ENCODE data around the gene MEGF10. TPM values are rescaled to one million over a fixed set of nuclear protein-coding genes. Genes with fewer than 3 reads are reported as not detected.

Gene MEGF10
- polyA plus RNA-seq, 1 donor = 43.1 TPM

DNA sequence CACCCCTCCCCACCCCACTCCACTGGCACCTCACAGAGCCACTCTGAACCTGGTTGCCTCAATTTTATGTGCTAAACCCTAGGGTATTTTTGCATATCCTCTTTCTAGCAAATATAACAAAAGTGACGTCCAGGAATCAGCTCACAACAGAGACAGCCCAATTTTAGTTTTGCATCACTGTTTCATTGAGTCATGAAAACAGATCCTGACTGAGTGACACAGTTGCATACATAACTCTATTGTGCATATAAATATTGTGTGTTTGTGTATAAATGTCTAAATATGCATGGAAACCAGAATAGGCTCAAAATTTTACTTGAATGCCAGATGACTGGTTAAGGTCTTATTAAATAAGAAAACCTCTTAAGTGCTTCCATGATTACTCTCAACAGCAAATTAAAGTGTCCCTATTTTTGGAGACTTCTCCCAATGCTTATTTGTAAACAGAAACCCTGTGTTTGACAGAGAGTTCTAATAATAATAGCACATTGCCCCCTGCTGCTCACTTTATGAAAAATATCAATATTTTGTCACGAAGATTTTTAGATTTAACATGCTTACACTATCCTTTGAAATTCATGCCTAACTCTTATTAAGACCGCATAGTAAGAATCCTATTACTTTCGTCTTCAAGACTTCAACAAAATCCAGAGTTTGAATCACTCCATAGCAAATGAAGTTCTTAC is 151.3 kb downstream of the MEGF10 start:
- DNase-seq = no peak

DNA sequence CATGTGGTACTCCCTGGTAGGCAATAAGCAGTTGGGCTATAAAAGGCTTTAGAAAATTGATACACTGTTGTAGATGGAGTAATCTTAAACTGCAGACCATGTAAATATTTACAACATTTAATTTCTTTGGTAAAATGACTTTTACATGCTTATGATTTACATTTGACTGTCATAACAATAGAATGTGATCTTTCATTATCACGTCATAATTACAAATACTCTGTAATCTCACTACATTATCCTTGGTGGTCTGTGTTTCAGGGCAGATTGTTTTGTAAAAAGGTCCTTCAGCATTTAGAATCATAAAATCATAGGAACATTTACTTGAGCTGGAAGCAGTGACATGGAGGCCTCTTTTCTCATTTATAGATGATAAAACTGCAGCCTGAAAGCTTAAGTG is 153.6 kb downstream of the MEGF10 start:
- no peak for DNase-seq

DNA sequence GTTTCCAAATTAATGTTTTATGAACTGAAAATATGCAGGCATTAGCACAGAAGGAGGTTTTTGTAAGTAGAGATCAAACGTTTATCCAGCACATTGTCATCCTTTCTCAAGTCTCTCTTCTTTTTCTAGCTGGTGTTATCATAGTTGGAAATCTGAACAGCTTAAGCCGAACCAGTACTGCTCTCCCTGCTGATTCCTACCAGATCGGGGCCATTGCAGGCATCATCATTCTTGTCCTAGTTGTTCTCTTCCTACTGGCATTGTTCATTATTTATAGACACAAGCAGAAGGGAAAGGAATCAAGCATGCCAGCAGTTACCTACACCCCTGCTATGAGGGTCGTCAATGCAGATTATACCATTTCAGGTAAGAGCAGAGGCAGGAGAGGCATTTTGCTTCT is 154.7 kb downstream of the MEGF10 start:
- DNase-seq = no peak

DNA sequence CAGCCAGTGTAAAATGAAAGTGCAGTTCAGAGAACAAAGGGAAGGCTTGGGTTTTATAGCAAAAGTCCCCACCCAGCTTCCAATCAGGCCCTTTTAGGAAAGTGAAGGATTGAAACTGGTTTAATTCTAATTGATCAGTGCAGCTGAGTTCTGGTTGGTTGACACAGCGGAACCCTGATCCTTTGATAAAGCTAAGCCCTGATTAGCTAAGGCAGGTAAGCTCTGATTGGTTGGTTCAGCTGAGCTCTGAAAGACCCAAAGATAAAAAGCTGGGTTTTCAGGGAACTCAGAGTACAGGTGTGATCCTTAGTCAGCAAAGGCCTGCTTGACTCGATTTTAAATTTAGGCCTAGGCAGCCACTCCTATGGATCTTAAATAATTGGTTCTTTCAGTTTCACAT is 156.0 kb downstream of the MEGF10 start:
- no peak for DNase-seq

DNA sequence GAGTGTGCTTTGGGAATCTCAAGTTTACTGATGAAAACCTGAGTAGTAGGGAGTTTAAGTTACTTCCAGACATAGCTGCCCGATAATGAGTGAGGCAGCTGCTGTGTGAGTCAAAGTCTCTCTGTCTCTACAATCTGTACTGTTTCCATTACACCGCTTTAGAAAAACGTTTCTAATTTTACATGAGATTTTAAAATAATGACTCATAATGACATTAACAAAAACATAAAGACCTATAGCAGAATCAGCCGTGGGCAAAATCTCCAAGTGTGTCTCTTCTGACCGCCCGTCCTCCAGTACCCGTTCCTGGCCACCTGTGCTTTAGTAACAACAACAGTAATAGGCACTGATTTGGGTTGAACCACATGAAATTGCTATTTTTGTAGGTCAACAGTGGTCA is 157.2 kb downstream of the MEGF10 start:
- no peak for DNase-seq

DNA sequence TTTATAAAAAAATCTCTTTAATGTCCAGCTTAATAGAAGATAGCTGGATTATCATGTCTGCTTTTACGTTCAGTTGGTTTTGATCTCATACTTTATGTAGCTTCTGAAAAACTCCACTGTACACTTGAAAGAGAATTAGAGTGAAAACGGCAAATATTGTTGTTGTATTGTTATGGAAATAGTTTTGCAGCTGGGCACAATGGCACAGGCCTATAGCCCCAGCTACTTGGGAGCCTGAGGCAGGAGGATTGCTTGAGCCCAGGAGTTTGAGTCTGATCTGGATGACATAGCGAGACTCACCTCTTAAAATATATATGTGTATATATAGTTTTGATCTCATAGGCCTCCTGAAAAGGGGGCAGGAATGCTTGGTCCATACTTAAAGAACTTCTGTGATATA is 159.4 kb downstream of the MEGF10 start:
- DNase-seq = no peak

DNA sequence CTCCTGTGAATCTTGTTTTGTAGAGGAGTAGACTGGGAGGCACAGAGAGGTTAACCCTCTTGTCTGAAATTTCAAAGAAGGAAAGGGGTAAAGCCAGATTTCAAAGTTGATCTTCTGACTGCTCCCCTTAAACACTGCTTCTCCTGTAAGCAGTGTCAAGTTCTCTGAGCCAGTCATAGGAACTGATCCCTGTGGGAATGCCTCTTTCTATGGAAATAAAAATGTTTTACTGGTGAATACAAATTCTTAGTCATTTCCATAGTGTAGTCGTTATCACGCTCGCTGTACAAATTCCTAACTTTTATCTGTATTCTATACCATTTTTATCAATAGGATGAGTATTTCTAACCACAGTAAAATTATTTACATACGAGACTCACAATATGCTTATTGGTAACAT is 160.5 kb downstream of the MEGF10 start:
- no peak for DNase-seq

DNA sequence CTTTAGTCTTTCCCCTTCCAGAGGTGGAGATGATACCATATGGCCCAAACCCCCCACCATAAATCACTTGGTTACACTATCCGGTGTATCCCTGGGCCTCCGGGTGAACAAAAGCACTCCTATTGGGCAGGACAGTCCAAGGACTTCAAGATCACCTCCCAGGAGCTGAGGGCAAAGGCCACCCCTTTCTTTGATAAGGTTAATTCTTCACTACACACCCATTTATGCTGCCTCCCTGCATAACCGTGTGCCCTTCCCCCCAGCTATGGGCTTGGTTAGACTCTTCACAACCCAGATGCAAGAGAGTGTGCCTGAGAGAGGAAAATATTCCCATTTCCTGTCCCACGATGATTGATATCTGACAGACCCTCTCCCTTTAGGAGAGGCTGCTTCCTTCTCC is 162.0 kb downstream of the MEGF10 start:
- no peak for DNase-seq

DNA sequence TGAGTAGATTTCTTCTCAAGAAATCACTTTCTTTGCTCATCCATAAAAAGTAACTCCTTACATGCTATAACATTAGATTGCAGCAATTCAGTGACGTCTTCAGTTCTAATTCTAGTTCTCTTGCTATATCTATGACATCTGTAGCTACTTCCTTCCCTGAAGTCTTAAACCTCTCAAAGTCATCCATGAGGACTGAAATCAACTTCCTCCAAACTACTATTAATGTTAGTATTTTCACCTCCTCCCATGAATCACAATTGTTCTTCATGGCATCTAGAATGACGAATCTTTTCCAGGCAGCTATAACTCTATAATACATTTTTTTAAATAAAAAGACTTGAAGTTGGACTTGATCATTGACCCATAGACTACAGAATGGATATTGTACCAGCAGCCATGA is 180.6 kb downstream of the MEGF10 start:
- DNase-seq = no peak

DNA sequence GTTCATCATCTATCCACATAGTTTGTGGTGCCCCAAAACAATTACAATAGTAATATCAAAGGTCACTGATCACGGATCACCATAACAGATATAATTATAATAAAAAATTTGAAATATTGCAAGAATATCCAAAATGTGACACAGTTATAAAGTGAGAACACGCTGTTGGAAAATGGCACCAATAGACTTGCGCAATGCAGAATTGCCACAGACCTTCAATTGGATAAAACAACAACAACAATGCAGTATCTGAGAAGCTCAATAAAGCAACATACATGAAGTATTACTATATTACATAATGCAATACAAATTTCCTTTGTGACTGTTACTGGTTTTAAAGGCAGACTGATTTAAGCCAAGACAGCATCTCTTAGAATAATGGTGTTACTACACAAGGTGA is 182.1 kb downstream of the MEGF10 start:
- DNase-seq = no peak

DNA sequence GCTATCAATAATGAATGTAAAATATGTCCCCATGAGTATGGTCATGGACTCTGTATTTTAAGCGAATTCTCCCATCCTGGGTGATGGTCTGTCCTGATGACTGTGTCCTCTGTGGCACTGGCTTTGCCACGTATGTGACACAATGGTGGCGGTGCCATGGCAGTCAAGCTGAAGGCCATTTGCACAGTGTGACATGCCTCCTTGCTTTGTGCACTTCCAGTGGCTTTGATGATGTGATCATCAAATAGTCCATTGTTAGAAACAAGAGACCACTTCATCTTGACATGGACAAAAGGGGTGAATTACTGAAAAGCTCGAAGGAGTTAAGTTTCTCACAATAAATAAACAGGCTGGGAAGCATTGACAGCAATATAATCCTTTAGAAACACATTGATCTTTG is 195.9 kb downstream of the MEGF10 start:
- no peak for DNase-seq

DNA sequence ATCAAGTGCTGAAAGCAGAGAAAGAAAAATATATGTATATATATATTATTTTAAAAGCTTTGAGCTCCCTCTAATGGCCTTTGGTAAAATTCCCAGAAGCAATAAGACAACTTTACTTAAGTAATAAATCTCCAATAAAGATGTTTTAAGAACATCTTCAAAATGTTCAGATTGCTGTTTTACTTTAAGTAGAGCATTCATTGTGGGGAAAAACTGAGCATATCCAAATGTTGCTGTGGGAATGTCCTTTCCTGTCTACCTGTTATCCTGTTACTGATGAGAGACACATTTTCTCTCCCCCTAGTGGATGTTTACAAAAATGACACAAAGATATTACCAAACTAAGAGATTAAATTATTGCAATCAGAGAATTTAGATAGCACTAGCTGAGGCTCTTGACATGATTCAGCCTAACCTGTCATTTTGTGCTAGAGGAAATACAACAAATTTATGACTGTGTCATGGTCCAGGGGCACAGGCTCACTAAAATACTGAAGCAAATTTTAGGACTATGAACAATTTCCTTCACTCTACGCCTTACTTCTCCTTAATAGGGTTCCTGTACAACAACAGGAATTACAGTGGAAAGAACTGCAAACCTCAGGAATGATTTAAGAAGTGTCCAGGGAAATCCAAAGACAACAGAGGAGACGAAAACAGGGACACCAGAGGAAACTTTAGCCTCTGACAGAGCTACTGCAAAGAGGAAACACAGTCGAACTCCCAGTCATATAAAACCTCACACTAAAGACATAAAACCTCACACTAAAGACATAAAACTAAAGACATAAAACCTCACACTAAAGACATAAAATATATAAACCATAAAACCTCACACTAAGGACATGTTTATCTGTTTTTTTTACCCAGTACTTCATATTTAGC is 202.5 kb downstream of the MEGF10 start:
- peak; percentile 37 for DNase-seq

DNA sequence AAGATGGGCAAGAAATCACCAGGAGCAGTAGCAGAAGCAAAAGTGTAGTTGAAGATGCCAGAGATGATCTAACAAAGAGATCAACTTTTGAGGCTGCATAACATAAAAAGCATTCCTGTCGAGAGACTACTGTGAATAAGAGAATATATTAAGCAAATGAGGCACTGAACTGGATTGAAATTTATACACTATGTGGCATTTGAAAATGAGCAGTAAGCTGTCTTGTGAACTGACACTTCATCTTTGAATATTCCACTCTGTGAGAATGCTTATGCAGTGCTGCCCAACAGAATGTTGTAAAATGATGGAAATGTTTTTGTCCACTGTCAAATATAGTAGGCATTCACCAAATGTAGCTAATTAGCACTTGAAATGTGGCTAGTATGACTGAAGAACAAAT is 208.0 kb downstream of the MEGF10 start:
- no peak for DNase-seq

DNA sequence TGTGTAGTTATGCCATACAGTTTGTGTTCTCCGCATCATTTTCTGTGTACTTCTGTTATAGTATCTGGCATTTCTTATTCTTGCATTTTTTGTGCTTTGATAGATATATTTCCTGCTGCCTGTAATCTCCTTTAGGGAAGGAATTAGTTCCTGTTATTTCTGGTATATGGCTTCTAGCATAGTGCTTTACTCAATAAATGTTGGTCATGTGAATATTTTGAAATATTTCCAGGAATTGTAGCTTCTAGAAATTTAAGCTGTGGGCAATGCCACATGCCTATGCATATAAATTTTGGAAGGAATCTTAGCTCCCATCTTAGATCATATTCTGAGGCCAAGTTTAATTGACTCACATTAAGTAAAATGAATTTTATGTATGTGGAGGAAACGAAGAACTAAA is 215.3 kb downstream of the MEGF10 start:
- no peak for DNase-seq

DNA sequence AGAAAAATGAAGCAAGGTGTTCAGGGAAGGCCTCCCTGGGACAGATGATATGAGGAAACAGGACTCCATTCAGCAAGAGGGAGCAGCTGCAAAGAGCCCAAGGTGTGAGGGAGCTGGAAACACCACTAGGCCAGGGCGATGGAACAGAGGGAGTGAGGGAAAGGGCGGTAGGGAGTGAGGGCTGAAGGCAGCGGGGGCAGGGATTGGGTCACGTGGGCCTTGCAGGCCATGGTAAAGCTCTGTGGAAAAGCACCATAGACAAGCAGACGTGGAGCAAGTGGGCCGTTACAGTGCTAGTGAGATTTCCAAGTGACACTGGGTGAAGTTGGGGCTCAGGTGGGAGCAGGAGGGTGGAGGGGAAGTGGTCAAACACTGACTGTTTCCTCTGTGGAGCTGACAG is 216.0 kb downstream of the MEGF10 start:
- no peak for DNase-seq

DNA sequence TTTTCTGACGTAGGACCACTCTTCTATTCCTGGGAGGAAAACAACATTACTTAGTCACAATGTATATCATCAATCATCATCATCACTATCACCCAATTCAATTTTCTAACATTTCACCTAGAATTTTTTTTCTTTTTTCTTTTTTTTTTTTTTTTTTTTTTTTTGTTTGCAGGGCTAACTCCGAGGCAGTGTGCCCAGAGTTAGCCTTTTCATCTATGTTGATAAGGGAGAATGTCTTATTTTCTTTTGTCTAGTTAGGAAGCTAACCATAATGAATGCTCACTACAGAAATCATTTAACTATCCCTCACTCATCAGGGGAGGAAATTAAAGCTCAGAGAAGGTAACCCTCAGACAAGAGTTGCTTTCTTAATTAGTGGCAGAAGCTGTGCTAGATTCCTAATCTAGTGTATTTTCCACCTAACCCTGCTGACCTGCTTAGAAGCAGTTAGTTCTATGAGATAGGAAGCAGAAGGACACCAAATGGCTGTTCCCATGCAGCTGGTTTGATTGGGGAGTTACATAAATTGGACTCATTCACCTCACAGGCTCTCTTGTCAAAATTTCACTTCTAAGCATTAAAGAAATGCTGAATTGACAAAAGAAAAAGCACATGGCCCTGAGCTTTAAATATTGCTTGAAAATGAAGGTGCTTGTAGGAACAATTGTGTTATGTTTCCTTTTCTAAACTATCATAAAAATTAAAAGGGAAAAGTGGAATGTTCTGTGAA is 218.2 kb downstream of the MEGF10 start:
- DNase-seq = no peak

Other genes starting within 250 kb of the MEGF10 start
- 6.0 TPM for gene C5orf63, start 217.3 kb upstream of the MEGF10 start, polyA plus RNA-seq (ENCODE audit: insufficient read length)
- 51.0 TPM for gene PRRC1, start 226.8 kb downstream of the MEGF10 start, polyA plus RNA-seq (ENCODE audit: insufficient read length)

All from hindlimb muscle (tissue), 1 donor.